Uterus (tissue), 4 donors: ENCODE measurements around the gene WIPF1. TPM values are rescaled to one million over a fixed set of nuclear protein-coding genes. Genes with fewer than 3 reads are reported as not detected.
A peak's percentile ranks its signal among the peaks of the same experiment; 100 is the strongest.

Source experiments
- DNase-seq, 2 donors: peaks; one replicate each; pipeline ENCODE4 v3.0.0-alpha.2; 2019 to 2020
- H3K27ac ChIP-seq, 2 donors: fragments of 200-600 bp; sonication (generic); 1 replicate in 1 of 2; 2 replicates in 1 of 2; pipeline ENCODE4 v1.5.1; 2016 to 2018
- H3K27me3 ChIP-seq, 2 donors: fragments of 200-600 bp; sonication (generic); one replicate each; pipeline ENCODE4 v1.5.1; 2018 to 2019; ENCODE audit warnings: control low read depth in 1 of 2
- H3K36me3 ChIP-seq, 2 donors: fragments of 200-600 bp; sonication (generic); one replicate each; pipeline ENCODE4 v1.5.1; 2019; ENCODE audit warnings: control low read depth in 1 of 2
- H3K4me1 ChIP-seq, 2 donors: fragments of 200-600 bp; sonication (generic); one replicate each; pipeline ENCODE4 v1.5.1; 2018 to 2019; ENCODE audit warnings: control low read depth in 1 of 2
- H3K4me3 ChIP-seq, 2 donors: fragments of 200-600 bp; sonication (generic); 1 replicate in 1 of 2; 2 replicates in 1 of 2; pipeline ENCODE4 v1.5.1; 2018 to 2019; ENCODE audit warnings: mild to moderate bottlenecking in 1 of 2
- H3K9me3 ChIP-seq, 2 donors: fragments of 200-600 bp; sonication (generic); one replicate each; pipeline ENCODE4 v1.5.1; 2019; ENCODE audit warnings: control low read depth in 1 of 2
- POLR2A ChIP-seq, 2 donors: fragments of 450-650 bp; IDR thresholded peaks; one replicate each; pipeline ENCODE4 v1.6.1; 2016; ENCODE audit warnings: antibody characterized with exemption in 2 of 2, mild to moderate bottlenecking in 1 of 2, moderate library complexity in 1 of 2
- intact Hi-C: fragments of 100-400 bp; cut with DNase I; formaldehyde crosslinking; loops from one replicate; pipeline ENCODE4 v1.15.1; 2023; ENCODE audit warnings: low total_unique reads
- total RNA-seq, 4 donors: library from RNA; depleted of rRNA in 3 of 4; stranded (reverse); fragments of >200 nt in 3 of 4; gene quantifications; one replicate each; pipeline versions ENCODE4 v1.1.0 to v1.2.4, GENCODE V29; 2014 to 2023
- TF ChIP-seq, protein P1 (sequence below), 4 experiments: fragments of 200-600 bp in 2 of 4; fragments of 450-650 bp in 2 of 4; sonication (generic) in 2 of 4; IDR thresholded peaks; one replicate each; pipeline ENCODE4 v1.5.1; 2016 to 2019; ENCODE audit warnings: antibody characterized with exemption in 4 of 4, mild to moderate bottlenecking in 2 of 4, moderate library complexity in 1 of 4
- donor health status: DM: yes; HTN: yes; CAD: no.

The WIPF1 gene
- total RNA-seq, 4 donors from 2014 or later: 12.3 to 61.9 (median 26.3) TPM

GRCh38 chr2:174636987-174637386, 39.4 kb upstream of the WIPF1 start:
- Histone ChIP-seq H3K27ac (peak overlapping the region in 1 of 2 donors; percentile 24), H3K36me3 (no peaks in the 10 kb centered on the region), H3K4me1 (peaks cover 6 to 20% of the 10 kb centered on the region in 2 donors), H3K4me3 (no peak overlapping the region), H3K27me3 (no peaks in the 10 kb centered on the region), H3K9me3 (no peaks in the 10 kb centered on the region)
- TF ChIP-seq POLR2A (IDR thresholded peaks at IDR 0.05): no peak
- TF ChIP-seq, protein P1, sequence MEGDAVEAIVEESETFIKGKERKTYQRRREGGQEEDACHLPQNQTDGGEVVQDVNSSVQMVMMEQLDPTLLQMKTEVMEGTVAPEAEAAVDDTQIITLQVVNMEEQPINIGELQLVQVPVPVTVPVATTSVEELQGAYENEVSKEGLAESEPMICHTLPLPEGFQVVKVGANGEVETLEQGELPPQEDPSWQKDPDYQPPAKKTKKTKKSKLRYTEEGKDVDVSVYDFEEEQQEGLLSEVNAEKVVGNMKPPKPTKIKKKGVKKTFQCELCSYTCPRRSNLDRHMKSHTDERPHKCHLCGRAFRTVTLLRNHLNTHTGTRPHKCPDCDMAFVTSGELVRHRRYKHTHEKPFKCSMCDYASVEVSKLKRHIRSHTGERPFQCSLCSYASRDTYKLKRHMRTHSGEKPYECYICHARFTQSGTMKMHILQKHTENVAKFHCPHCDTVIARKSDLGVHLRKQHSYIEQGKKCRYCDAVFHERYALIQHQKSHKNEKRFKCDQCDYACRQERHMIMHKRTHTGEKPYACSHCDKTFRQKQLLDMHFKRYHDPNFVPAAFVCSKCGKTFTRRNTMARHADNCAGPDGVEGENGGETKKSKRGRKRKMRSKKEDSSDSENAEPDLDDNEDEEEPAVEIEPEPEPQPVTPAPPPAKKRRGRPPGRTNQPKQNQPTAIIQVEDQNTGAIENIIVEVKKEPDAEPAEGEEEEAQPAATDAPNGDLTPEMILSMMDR (IDR thresholded peaks at IDR 0.05): no peak
- intact Hi-C loops: no loop called here
- DNase-seq: no peak

- Histone ChIP-seq H3K27me3 (no peaks in the 10 kb centered on the region), H3K4me3 (no peak overlapping the region), H3K4me1 (peaks cover 6 to 20% of the 10 kb centered on the region in 2 donors), H3K36me3 (no peaks in the 10 kb centered on the region), H3K9me3 (no peaks in the 10 kb centered on the region), H3K27ac (peak overlapping the region in 1 of 2 donors; percentile 89)
- TF ChIP-seq, protein P1 (IDR thresholded peaks at IDR 0.05): no peak
- no peak for TF ChIP-seq POLR2A (IDR thresholded peaks at IDR 0.05)
- no peak for DNase-seq
- intact Hi-C loops: no loop called here
Observed at GRCh38 chr2:174635776-174636404, 38.3 kb upstream of the WIPF1 start.

DNA sequence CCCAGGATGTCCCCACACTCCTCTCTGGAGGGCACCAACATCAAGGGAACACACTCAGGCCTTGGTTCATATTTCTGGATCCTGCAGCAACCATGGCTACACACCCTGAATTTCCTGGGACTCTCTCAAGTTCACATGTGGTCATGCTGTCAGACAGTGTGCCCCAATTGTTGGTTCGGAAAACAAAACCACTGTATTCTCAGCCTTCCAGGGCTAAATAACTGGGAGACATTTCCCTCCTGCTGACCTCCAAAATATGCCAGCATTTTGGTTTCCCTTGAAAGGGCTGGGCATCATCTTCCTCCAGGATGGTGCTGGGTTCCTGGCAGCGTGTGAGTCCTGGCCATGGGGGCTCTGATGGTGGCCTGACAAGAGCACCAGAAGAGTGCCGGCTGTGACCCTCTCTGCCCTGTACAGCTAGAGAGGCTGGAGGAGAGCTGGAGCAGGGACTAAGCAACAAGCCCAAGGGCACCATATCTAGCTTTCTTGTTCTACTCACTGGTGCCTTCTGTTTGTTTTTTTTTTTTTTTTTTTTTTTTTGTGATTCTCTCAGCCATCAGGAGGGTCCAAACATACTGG, 37.5 kb upstream of the WIPF1 start:
- no peaks in the 10 kb centered on the region for H3K36me3 ChIP-seq
- no peaks in the 10 kb centered on the region for H3K27me3 ChIP-seq
- H3K27ac ChIP-seq: peak overlapping the region; percentile 68 to 89
- no peak for DNase-seq
- H3K4me3 ChIP-seq: no peak overlapping the region
- peaks cover 6 to 20% of the 10 kb centered on the region in 2 donors for H3K4me1 ChIP-seq
- intact Hi-C loops: no loop called here
- TF ChIP-seq, protein P1 (IDR thresholded peaks at IDR 0.05): no peak
- TF ChIP-seq POLR2A (IDR thresholded peaks at IDR 0.05): no peak
- H3K9me3 ChIP-seq: no peaks in the 10 kb centered on the region

DNA sequence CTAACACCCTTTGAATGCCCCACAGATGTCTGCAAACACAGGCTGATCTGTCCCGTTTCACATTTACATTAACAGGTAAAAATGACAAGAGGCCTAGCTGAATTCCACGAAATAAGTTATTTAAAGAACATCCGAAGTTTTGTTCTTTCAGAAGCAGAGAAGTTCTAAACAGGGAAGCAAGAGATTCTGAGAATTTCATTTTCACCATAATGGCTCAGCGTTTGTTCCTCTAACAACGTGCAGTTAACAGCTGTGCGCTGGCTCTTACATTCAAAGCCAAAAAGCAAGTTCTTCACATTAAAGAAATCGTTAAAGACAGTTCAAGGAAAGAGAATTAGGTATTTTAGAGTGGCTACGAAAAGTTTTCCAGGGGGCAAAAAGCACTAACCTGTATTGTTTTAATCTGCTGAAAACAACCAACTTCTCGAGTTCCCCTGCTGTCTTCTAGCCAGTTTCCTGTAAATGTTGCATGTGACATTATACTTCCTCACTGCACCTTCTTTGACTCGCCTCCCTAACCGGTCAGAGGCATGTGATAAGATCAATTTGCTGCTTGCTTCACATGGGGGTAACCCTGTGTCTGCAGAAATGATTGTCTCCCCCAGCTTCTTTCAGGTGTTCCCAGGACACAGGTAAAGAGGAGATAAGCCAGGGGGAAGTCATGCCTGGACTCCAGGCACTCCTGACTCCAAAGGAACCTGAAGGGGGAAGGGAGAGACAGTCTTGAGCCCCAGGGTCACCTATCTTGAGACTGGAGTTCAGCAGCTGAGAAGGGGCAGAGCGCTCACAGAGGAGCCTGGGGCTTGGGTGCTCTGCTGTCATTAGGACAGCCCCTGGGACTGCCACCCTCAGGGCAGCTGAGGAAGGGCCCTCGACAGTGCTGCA, 36.8 kb upstream of the WIPF1 start:
- Histone ChIP-seq H3K4me3 (peak overlapping the region in 1 of 2 donors; percentile 15), H3K27ac (peak overlapping the region; percentile 68 to 89)
- no peak for DNase-seq

More for the DNA sequence above, 36.8 kb upstream of the WIPF1 start:
- Histone ChIP-seq H3K27me3 (no peaks in the 10 kb centered on the region), H3K4me1 (peaks cover 6 to 20% of the 10 kb centered on the region in 2 donors), H3K36me3 (no peaks in the 10 kb centered on the region), H3K9me3 (no peaks in the 10 kb centered on the region)
- intact Hi-C loops: no loop called here
- TF ChIP-seq POLR2A (IDR thresholded peaks at IDR 0.05): no peak
- TF ChIP-seq, protein P1 (IDR thresholded peaks at IDR 0.05): no peak
